Measurements from ENCODE around the gene KLHL11. TPM values are rescaled to one million over a fixed set of nuclear protein-coding genes. Genes with fewer than 3 reads are reported as not detected.

The KLHL11 gene
- polyA plus RNA-seq, 1 of the 3 experiments (the other 2 are of a cell fraction): 2.6 TPM

GRCh38 chr17:41895617-41896016 lies 30.4 kb upstream of the KLHL11 start:
- ChIA-PET POLR2A (interaction anchor here (1.9 to 2.0 kb wide), 2 partner anchors 23 to 31 kb away, joined by 6 to 9 read pairs; partner anchors contain the start of genes ACLY and KLHL11), CTCF (interaction anchor here (0.6 to 2.7 kb wide), 10 partner anchors 12 to 110 kb away, joined by 3 to 9 read pairs (median 4); partner anchors contain the start of genes ACLY and P3H4)
- TF ChIP-seq FOXJ3 (CRISPR knock-in tag; IDR thresholded peaks at IDR 0.05) (no peak), MXI1 (IDR thresholded peaks at IDR 0.05; ENCODE audit: low read depth, low read length) (peak; percentile 67; the same call in 1 of the 2 replicates), NFIC (IDR thresholded peaks at IDR 0.05; ENCODE audit: borderline replicate concordance) (no peak), JUND (IDR thresholded peaks at IDR 0.05) (no peak), RCOR1 (IDR thresholded peaks at IDR 0.05; ENCODE audit: low read length) (peak; percentile 34; the same call in 1 of the 2 replicates), REST (IDR thresholded peaks at IDR 0.05; ENCODE audit: low read depth, low read length) (no peak), TAF1 (IDR thresholded peaks at IDR 0.05; ENCODE audit: borderline replicate concordance, low read depth, low read length) (no peak), YY1 (IDR thresholded peaks at IDR 0.05; ENCODE audit: low read depth) (no peak), POLR2AphosphoS5 (IDR thresholded peaks at IDR 0.05; ENCODE audit: low read depth, low read length) (no peak), SMC3 (IDR thresholded peaks at IDR 0.05; ENCODE audit: low read depth, low read length) (no peak), MAX (IDR thresholded peaks at IDR 0.05; ENCODE audit: low read depth) (no peak), PBX3 (IDR thresholded peaks at IDR 0.05) (no peak), RAD21 (IDR thresholded peaks at IDR 0.05; ENCODE audit: low read length) (no peak), FOXM1 (IDR thresholded peaks at IDR 0.05; ENCODE audit: low read depth) (no peak), ELF1 (IDR thresholded peaks at IDR 0.05) (no peak), EP300 (IDR thresholded peaks at IDR 0.05; ENCODE audit: borderline replicate concordance in 1 of 2, low read depth in 1 of 2, low read length in 1 of 2) (peak in 1 of 2 experiments; percentile 48; a peak in 1 of 4 replicates), FOSL2 (IDR thresholded peaks at IDR 0.05; ENCODE audit: borderline replicate concordance, low read depth) (no peak), ZBTB33 (IDR thresholded peaks at IDR 0.05; ENCODE audit: borderline replicate concordance, low read depth) (no peak), MEF2A (IDR thresholded peaks at IDR 0.05; ENCODE audit: borderline replicate concordance, low read depth) (no peak), TEAD4 (IDR thresholded peaks at IDR 0.05; ENCODE audit: borderline replicate concordance, insufficient read depth) (no peak), CTCF (IDR thresholded peaks at IDR 0.05) (no peak), EZH2phosphoT487 (IDR thresholded peaks at IDR 0.05; ENCODE audit: borderline replicate concordance, low read depth) (no peak)
- Histone ChIP-seq H4K20me1 (ENCODE audit: insufficient read depth) (peaks cover 29% of the 10 kb centered on the region), H3K79me2 (ENCODE audit: insufficient read depth) (peaks cover 40% of the 10 kb centered on the region), H3F3A (replicated peaks; ENCODE audit: insufficient read depth) (peaks cover 38% of the 10 kb centered on the region), H3K4me3 (ENCODE audit: low read depth in 2 of 2, low read length in 1 of 2) (no peak overlapping the region), H3K27me3 (ENCODE audit: insufficient read depth) (no peaks in the 10 kb centered on the region), H3K9me3 (no peaks in the 10 kb centered on the region), H3K4me1 (ENCODE audit: control insufficient read depth in 1 of 2, insufficient read depth in 2 of 2, low read depth in 1 of 2, low read length in 1 of 2) (peaks cover 15 to 28% of the 10 kb centered on the region in 2 experiments; a peak in 3 of 4 replicates), H3K9me2 (no peaks in the 10 kb centered on the region), H3K9ac (no peak overlapping the region), H2AFZ (ENCODE audit: low read depth) (no peak overlapping the region), H3K36me3 (replicated peaks in 1 of 2; ENCODE audit: control insufficient read depth in 1 of 2, insufficient read depth in 2 of 2, low read length in 1 of 2) (peaks cover 57 to 67% of the 10 kb centered on the region in 2 experiments), H3K4me2 (peak overlapping the region; percentile 37; the same call in 1 of the 2 replicates), H3K27ac (ENCODE audit: low read depth in 2 of 2, low read length in 1 of 2) (peak overlapping the region; percentile 73 to 76)
- 62% methylated on average over 5 of the region's 5 CpGs for WGBS (ENCODE audit: low lambda C conversion rate)
- DNase-seq: peak; percentile 55
